WTC11 (cell line): Measurements from ENCODE around the gene ADAMTS8. TPM values are rescaled to one million over a fixed set of nuclear protein-coding genes. Genes with fewer than 3 reads are reported as not detected.

Experiments used
- ATAC-seq: fragments of 200-7000 bp; cut with Tn5 transposase; 2 replicates; pipeline ENCODE4 v1.10.0; 2021; ENCODE audit warnings: mild to moderate bottlenecking, moderate library complexity
- CTCF ChIA-PET: fragments of 300-600 bp; sonication (Branson Sonifier 250); formaldehyde crosslinking; loops from one replicate; lab custom pipeline; 2021; ENCODE audit warnings: antibody characterized with exemption; lab: Charles Lee
- POLR2A ChIA-PET: fragments of 350-600 bp; sonication (Branson Sonifier 250); formaldehyde crosslinking; loops from one replicate; lab custom pipeline; 2021; ENCODE audit warnings: antibody characterized with exemption; lab: Charles Lee
- DNase-seq: peaks from one replicate; pipeline ENCODE4 v3.0.0; 2021; ENCODE audit warnings: low spot score
- H3K27ac Mint-ChIP-seq: 2 replicates; pipeline ENCODE4 v1.8.0; 2021; ENCODE audit warnings: mixed read lengths
- H3K27me3 Mint-ChIP-seq: 2 replicates; pipeline ENCODE4 v1.8.0; 2021; ENCODE audit warnings: low read depth, mild to moderate bottlenecking, moderate library complexity, mixed read lengths
- H3K36me3 Mint-ChIP-seq: 2 replicates; pipeline ENCODE4 v1.8.0; 2021; ENCODE audit warnings: mixed read lengths
- H3K4me1 Mint-ChIP-seq: 2 replicates; pipeline ENCODE4 v1.8.0; 2022; ENCODE audit warnings: mixed read lengths
- H3K4me3 Mint-ChIP-seq: 2 replicates; pipeline ENCODE4 v1.8.0; 2021; ENCODE audit warnings: mild to moderate bottlenecking, moderate library complexity, mixed read lengths
- H3K9me3 Mint-ChIP-seq: 2 replicates; pipeline ENCODE4 v1.8.0; 2021; ENCODE audit warnings: mixed read lengths
- CBFB ChIP-seq: sonication (generic); formaldehyde crosslinking; IDR thresholded peaks from 2 replicates; pipeline ENCODE4 v1.8.1; 2022; ENCODE audit warnings: mild to moderate bottlenecking, low read depth, missing genetic modification reagents
- FOXJ3 ChIP-seq: sonication (generic); formaldehyde crosslinking; IDR thresholded peaks from 2 replicates; pipeline ENCODE4 v1.9.0; 2021; ENCODE audit warnings: missing genetic modification reagents, mild to moderate bottlenecking, borderline replicate concordance
- GABPB1 ChIP-seq: sonication (generic); formaldehyde crosslinking; IDR thresholded peaks from 2 replicates; pipeline ENCODE4 v1.8.1; 2023; ENCODE audit warnings: mild to moderate bottlenecking, missing genetic modification reagents
- JAZF1 ChIP-seq: fragments of 250-450 bp; sonication (Bioruptor Pico); IDR thresholded peaks from 2 replicates; pipeline ENCODE4 v1.9.0; 2021; ENCODE audit warnings: moderate library complexity, mild to moderate bottlenecking, inconsistent platforms
- MXD4 ChIP-seq: fragments of 250-450 bp; sonication (Bioruptor Pico); IDR thresholded peaks from 2 replicates; pipeline ENCODE4 v1.8.0; 2021; ENCODE audit warnings: mild to moderate bottlenecking, moderate library complexity, borderline replicate concordance
- NR1H2 ChIP-seq: sonication (generic); formaldehyde crosslinking; IDR thresholded peaks from 2 replicates; pipeline ENCODE4 v1.9.0; 2021; ENCODE audit warnings: mild to moderate bottlenecking, moderate library complexity, missing genetic modification reagents
- NR3C1 ChIP-seq: sonication (generic); formaldehyde crosslinking; conservative IDR thresholded peaks from 2 replicates; pipeline ENCODE4 v1.8.1; 2023; ENCODE audit warnings: low read depth, mild to moderate bottlenecking, missing genetic modification reagents
- SMAD3 ChIP-seq: sonication (generic); formaldehyde crosslinking; IDR thresholded peaks from 2 replicates; pipeline ENCODE4 v1.8.0; 2022; ENCODE audit warnings: missing genetic modification reagents, mild to moderate bottlenecking, borderline replicate concordance
- TEAD4 ChIP-seq: sonication (generic); formaldehyde crosslinking; IDR thresholded peaks from 2 replicates; pipeline ENCODE4 v1.8.0; 2022; ENCODE audit warnings: mild to moderate bottlenecking, missing genetic modification reagents
- ZNF219 ChIP-seq: sonication (generic); formaldehyde crosslinking; IDR thresholded peaks from 2 replicates; pipeline ENCODE4 v1.8.0; 2023; ENCODE audit warnings: missing genetic modification reagents, mild to moderate bottlenecking, borderline replicate concordance
- ZNF416 ChIP-seq: fragments of 250-450 bp; sonication (Bioruptor Pico); IDR thresholded peaks from 2 replicates; pipeline ENCODE4 v1.9.0; 2021; ENCODE audit warnings: mild to moderate bottlenecking, inconsistent platforms
- total RNA-seq: library from RNA; stranded (reverse); gene quantifications from 3 replicates; pipeline ENCODE4 v1.2.3, GENCODE V29; 2021
- TF ChIP-seq, protein P1 (sequence below): fragments of 250-450 bp; sonication (Bioruptor Pico); IDR thresholded peaks from 2 replicates; pipeline ENCODE4 v2.1.2; 2022; ENCODE audit warnings: mild to moderate bottlenecking, moderate library complexity
- TF ChIP-seq, protein P2 (sequence below): fragments of 250-450 bp; sonication (Bioruptor Pico); IDR thresholded peaks from 2 replicates; pipeline ENCODE4 v1.9.0; 2021; ENCODE audit warnings: moderate library complexity, mild to moderate bottlenecking, inconsistent platforms, borderline replicate concordance
- TF ChIP-seq, protein P3 (sequence below): sonication (generic); formaldehyde crosslinking; IDR thresholded peaks from 2 replicates; pipeline ENCODE4 v1.8.0; 2023; ENCODE audit warnings: missing genetic modification reagents, mild to moderate bottlenecking, borderline replicate concordance
- TF ChIP-seq, protein P4 (sequence below): sonication (generic); formaldehyde crosslinking; IDR thresholded peaks from 2 replicates; pipeline ENCODE4 v1.8.0; 2023; ENCODE audit warnings: mild to moderate bottlenecking, missing genetic modification reagents
- TF ChIP-seq, protein P5 (sequence below): sonication (generic); formaldehyde crosslinking; IDR thresholded peaks from 2 replicates; pipeline ENCODE4 v1.8.0; 2023; ENCODE audit warnings: missing genetic modification reagents
- TF ChIP-seq, protein P6 (sequence below): sonication (generic); formaldehyde crosslinking; IDR thresholded peaks from 2 replicates; pipeline ENCODE4 v1.8.1; 2023; ENCODE audit warnings: mild to moderate bottlenecking, missing genetic modification reagents, moderate library complexity
- TF ChIP-seq, protein P7 (sequence below): sonication (generic); formaldehyde crosslinking; IDR thresholded peaks from 2 replicates; pipeline ENCODE4 v1.8.1; 2023; ENCODE audit warnings: mild to moderate bottlenecking, missing genetic modification reagents
- TF ChIP-seq, protein P8 (sequence below): sonication (generic); formaldehyde crosslinking; IDR thresholded peaks from 2 replicates; pipeline ENCODE4 v1.8.0; 2022; ENCODE audit warnings: missing genetic modification reagents

The ADAMTS8 gene
- total RNA-seq, 1 experiment from 2014 or later, result 9.9 TPM

DNA sequence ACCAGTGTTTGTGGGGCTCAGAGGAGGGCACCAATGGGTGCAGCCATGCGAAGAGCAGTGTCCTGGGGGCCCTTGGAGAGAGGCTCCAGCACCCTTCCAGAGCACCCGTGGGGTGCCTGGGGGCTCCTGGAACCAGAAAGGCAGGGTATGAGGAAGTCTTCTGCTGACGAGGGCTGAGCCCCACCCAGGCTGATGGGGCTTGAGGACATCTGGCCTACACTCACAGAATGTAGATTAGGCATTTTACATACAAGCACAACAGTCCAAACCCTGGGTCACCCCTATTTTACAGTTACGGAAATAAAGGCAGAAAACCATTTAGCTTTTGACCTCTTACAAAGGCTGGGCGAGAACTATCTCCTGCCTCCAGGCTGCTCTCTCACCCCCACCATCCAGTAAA, 47.6 kb downstream of the ADAMTS8 start:
- Mint-ChIP-seq H3K4me1 (peaks cover 88% of the 10 kb centered on the region), H3K27me3 (no peaks in the 10 kb centered on the region; the same call in 1 of the 2 replicates), H3K27ac (no peak overlapping the region), H3K36me3 (peaks cover 14% of the 10 kb centered on the region), H3K4me3 (no peak overlapping the region), H3K9me3 (peaks cover 14% of the 10 kb centered on the region)
- CTCF ChIA-PET, result no interaction called here
- DNase-seq, result no peak
- POLR2A ChIA-PET, result no interaction called here
- no peak for ATAC-seq
- no peak for TF ChIP-seq FOXJ3 (CRISPR knock-in tag)
- TF ChIP-seq, protein P1, sequence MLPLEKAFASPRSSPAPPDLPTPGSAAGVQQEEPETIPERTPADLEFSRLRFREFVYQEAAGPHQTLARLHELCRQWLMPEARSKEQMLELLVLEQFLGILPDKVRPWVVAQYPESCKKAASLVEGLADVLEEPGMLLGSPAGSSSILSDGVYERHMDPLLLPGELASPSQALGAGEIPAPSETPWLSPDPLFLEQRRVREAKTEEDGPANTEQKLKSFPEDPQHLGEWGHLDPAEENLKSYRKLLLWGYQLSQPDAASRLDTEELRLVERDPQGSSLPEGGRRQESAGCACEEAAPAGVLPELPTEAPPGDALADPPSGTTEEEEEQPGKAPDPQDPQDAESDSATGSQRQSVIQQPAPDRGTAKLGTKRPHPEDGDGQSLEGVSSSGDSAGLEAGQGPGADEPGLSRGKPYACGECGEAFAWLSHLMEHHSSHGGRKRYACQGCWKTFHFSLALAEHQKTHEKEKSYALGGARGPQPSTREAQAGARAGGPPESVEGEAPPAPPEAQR (CRISPR knock-in tag), result no peak
- TF ChIP-seq, protein P2, sequence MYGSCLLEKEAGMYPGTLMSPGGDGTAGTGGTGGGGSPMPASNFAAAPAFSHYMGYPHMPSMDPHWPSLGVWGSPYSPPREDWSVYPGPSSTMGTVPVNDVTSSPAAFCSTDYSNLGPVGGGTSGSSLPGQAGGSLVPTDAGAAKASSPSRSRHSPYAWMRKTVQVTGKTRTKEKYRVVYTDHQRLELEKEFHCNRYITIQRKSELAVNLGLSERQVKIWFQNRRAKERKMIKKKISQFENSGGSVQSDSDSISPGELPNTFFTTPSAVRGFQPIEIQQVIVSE (CRISPR knock-in tag), result no peak
- TF ChIP-seq, protein P3, sequence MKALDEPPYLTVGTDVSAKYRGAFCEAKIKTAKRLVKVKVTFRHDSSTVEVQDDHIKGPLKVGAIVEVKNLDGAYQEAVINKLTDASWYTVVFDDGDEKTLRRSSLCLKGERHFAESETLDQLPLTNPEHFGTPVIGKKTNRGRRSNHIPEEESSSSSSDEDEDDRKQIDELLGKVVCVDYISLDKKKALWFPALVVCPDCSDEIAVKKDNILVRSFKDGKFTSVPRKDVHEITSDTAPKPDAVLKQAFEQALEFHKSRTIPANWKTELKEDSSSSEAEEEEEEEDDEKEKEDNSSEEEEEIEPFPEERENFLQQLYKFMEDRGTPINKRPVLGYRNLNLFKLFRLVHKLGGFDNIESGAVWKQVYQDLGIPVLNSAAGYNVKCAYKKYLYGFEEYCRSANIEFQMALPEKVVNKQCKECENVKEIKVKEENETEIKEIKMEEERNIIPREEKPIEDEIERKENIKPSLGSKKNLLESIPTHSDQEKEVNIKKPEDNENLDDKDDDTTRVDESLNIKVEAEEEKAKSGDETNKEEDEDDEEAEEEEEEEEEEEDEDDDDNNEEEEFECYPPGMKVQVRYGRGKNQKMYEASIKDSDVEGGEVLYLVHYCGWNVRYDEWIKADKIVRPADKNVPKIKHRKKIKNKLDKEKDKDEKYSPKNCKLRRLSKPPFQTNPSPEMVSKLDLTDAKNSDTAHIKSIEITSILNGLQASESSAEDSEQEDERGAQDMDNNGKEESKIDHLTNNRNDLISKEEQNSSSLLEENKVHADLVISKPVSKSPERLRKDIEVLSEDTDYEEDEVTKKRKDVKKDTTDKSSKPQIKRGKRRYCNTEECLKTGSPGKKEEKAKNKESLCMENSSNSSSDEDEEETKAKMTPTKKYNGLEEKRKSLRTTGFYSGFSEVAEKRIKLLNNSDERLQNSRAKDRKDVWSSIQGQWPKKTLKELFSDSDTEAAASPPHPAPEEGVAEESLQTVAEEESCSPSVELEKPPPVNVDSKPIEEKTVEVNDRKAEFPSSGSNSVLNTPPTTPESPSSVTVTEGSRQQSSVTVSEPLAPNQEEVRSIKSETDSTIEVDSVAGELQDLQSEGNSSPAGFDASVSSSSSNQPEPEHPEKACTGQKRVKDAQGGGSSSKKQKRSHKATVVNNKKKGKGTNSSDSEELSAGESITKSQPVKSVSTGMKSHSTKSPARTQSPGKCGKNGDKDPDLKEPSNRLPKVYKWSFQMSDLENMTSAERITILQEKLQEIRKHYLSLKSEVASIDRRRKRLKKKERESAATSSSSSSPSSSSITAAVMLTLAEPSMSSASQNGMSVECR (CRISPR knock-in tag), result no peak
- TF ChIP-seq, protein P4, sequence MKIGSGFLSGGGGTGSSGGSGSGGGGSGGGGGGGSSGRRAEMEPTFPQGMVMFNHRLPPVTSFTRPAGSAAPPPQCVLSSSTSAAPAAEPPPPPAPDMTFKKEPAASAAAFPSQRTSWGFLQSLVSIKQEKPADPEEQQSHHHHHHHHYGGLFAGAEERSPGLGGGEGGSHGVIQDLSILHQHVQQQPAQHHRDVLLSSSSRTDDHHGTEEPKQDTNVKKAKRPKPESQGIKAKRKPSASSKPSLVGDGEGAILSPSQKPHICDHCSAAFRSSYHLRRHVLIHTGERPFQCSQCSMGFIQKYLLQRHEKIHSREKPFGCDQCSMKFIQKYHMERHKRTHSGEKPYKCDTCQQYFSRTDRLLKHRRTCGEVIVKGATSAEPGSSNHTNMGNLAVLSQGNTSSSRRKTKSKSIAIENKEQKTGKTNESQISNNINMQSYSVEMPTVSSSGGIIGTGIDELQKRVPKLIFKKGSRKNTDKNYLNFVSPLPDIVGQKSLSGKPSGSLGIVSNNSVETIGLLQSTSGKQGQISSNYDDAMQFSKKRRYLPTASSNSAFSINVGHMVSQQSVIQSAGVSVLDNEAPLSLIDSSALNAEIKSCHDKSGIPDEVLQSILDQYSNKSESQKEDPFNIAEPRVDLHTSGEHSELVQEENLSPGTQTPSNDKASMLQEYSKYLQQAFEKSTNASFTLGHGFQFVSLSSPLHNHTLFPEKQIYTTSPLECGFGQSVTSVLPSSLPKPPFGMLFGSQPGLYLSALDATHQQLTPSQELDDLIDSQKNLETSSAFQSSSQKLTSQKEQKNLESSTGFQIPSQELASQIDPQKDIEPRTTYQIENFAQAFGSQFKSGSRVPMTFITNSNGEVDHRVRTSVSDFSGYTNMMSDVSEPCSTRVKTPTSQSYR, result no peak
- TF ChIP-seq CBFB (CRISPR knock-in tag), result no peak
- no peak for TF ChIP-seq NR1H2 (CRISPR knock-in tag)
- no peak for TF ChIP-seq ZNF219
- no peak for TF ChIP-seq JAZF1 (CRISPR knock-in tag)
- no peak for TF ChIP-seq SMAD3
- TF ChIP-seq TEAD4, result no peak

DNA sequence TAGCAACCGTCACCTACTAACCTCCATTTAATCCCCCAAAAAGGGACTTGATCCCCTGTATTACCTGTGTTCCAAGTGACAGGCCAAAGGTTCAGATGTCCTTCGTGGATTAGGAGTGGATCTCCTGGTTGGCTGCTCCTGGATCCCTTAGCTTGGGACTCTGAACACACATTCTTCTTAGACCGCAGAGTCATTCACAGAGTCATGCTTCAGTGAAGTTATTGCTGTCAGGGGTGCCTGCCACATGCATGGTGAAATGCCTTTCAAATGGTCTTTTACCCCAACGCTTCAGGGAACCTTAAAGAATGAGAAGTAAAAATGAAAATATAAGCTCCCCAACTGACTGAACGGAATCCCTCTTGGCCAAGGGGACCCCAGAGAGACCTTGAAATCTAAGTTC, 49.1 kb downstream of the ADAMTS8 start:
- ChIA-PET POLR2A (no interaction called here), CTCF (no interaction called here)
- H3K4me1 Mint-ChIP-seq, result peaks cover 86% of the 10 kb centered on the region
- no peak for DNase-seq
- H3K27me3 Mint-ChIP-seq, result no peaks in the 10 kb centered on the region; the same call in 1 of the 2 replicates
- no peak overlapping the region for H3K4me3 Mint-ChIP-seq
- no peak for ATAC-seq
- H3K27ac Mint-ChIP-seq, result 0 out of 2 replicates have a peak overlapping the region, but pooled peaks have one; percentile 27
- peaks cover 14% of the 10 kb centered on the region for H3K9me3 Mint-ChIP-seq
- H3K36me3 Mint-ChIP-seq, result peaks cover 14% of the 10 kb centered on the region
- TF ChIP-seq, protein P5, sequence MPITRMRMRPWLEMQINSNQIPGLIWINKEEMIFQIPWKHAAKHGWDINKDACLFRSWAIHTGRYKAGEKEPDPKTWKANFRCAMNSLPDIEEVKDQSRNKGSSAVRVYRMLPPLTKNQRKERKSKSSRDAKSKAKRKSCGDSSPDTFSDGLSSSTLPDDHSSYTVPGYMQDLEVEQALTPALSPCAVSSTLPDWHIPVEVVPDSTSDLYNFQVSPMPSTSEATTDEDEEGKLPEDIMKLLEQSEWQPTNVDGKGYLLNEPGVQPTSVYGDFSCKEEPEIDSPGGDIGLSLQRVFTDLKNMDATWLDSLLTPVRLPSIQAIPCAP (CRISPR knock-in tag), result no peak
- TF ChIP-seq, protein P6, sequence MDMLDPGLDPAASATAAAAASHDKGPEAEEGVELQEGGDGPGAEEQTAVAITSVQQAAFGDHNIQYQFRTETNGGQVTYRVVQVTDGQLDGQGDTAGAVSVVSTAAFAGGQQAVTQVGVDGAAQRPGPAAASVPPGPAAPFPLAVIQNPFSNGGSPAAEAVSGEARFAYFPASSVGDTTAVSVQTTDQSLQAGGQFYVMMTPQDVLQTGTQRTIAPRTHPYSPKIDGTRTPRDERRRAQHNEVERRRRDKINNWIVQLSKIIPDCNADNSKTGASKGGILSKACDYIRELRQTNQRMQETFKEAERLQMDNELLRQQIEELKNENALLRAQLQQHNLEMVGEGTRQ, result no peak
- TF ChIP-seq ZNF416 (CRISPR knock-in tag) (no peak), GABPB1 (no peak), MXD4 (CRISPR knock-in tag) (no peak), NR3C1 (CRISPR knock-in tag) (no peak), ZNF219 (no peak)
- TF ChIP-seq, protein P7, sequence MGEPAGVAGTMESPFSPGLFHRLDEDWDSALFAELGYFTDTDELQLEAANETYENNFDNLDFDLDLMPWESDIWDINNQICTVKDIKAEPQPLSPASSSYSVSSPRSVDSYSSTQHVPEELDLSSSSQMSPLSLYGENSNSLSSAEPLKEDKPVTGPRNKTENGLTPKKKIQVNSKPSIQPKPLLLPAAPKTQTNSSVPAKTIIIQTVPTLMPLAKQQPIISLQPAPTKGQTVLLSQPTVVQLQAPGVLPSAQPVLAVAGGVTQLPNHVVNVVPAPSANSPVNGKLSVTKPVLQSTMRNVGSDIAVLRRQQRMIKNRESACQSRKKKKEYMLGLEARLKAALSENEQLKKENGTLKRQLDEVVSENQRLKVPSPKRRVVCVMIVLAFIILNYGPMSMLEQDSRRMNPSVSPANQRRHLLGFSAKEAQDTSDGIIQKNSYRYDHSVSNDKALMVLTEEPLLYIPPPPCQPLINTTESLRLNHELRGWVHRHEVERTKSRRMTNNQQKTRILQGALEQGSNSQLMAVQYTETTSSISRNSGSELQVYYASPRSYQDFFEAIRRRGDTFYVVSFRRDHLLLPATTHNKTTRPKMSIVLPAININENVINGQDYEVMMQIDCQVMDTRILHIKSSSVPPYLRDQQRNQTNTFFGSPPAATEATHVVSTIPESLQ (CRISPR knock-in tag), result no peak
- TF ChIP-seq, protein P8, sequence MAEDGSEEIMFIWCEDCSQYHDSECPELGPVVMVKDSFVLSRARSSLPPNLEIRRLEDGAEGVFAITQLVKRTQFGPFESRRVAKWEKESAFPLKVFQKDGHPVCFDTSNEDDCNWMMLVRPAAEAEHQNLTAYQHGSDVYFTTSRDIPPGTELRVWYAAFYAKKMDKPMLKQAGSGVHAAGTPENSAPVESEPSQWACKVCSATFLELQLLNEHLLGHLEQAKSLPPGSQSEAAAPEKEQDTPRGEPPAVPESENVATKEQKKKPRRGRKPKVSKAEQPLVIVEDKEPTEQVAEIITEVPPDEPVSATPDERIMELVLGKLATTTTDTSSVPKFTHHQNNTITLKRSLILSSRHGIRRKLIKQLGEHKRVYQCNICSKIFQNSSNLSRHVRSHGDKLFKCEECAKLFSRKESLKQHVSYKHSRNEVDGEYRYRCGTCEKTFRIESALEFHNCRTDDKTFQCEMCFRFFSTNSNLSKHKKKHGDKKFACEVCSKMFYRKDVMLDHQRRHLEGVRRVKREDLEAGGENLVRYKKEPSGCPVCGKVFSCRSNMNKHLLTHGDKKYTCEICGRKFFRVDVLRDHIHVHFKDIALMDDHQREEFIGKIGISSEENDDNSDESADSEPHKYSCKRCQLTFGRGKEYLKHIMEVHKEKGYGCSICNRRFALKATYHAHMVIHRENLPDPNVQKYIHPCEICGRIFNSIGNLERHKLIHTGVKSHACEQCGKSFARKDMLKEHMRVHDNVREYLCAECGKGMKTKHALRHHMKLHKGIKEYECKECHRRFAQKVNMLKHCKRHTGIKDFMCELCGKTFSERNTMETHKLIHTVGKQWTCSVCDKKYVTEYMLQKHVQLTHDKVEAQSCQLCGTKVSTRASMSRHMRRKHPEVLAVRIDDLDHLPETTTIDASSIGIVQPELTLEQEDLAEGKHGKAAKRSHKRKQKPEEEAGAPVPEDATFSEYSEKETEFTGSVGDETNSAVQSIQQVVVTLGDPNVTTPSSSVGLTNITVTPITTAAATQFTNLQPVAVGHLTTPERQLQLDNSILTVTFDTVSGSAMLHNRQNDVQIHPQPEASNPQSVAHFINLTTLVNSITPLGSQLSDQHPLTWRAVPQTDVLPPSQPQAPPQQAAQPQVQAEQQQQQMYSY, result no peak
